Tibial artery (tissue), 4 donors: ENCODE results near the gene PSD4.

Experiments used
- DNase-seq, 2 donors: peaks; one replicate each; pipeline ENCODE4 v3.0.0-alpha.2; 2019
- H3K27ac ChIP-seq, 2 donors: fragments of 200-600 bp; sonication (generic) in 1 of 2; 1 replicate in 1 of 2; 2 replicates in 1 of 2; pipeline ENCODE4 v1.5.1; 2018 to 2019; ENCODE audit warnings: mild to moderate bottlenecking in 1 of 2
- H3K27me3 ChIP-seq, 2 donors: fragments of 200-600 bp; sonication (generic) in 1 of 2; one replicate each; pipeline versions ENCODE4 v1.5.1 to v1.6.0; 2016 to 2019
- H3K36me3 ChIP-seq, 3 donors: fragments of 200-600 bp; sonication (generic) in 2 of 3; one replicate each; pipeline ENCODE4 v1.5.1; 2016 to 2019; ENCODE audit warnings: mild to moderate bottlenecking in 2 of 3
- H3K4me1 ChIP-seq, 4 donors: fragments of 200-600 bp; sonication (generic) in 2 of 4; 1 replicate in 3 of 4; 2 replicates in 1 of 4; pipeline ENCODE4 v1.5.1; 2016 to 2019
- H3K4me3 ChIP-seq, 2 donors: fragments of 200-600 bp; sonication (generic) in 1 of 2; 1 replicate in 1 of 2; 2 replicates in 1 of 2; pipeline ENCODE4 v1.5.1; 2018 to 2019; ENCODE audit warnings: mild to moderate bottlenecking in 2 of 2
- H3K9me3 ChIP-seq, 3 donors: fragments of 200-600 bp; sonication (generic) in 1 of 3; one replicate each; pipeline ENCODE4 v1.5.1; 2016 to 2019
- CTCF ChIP-seq, 2 experiments: fragments of 200-600 bp in 1 of 2; fragments of 450-650 bp in 1 of 2; IDR thresholded peaks; one replicate each; pipeline ENCODE4 v1.5.1; 2017 to 2019; ENCODE audit warnings: antibody characterized with exemption in 2 of 2, mild to moderate bottlenecking in 1 of 2, moderate library complexity in 1 of 2
- intact Hi-C: fragments of 100-400 bp; cut with DNase I; formaldehyde crosslinking; loops from one replicate; pipeline ENCODE4 v1.15.0; 2023; ENCODE audit warnings: low total_unique reads

The PSD4 gene

GRCh38 chr2:113236367-113237159 lies 62.8 kb downstream of the PSD4 start:
- no peaks in the 10 kb centered on the region for H3K9me3 ChIP-seq
- peak overlapping the region; percentile 62 to 72 for H3K27ac ChIP-seq
- no peak for DNase-seq
- intact Hi-C loops, result no loop called here
- H3K4me3 ChIP-seq, result peak overlapping the region; percentile 53 to 61
- H3K27me3 ChIP-seq, result no peaks in the 10 kb centered on the region
- peaks cover 0 to 42% (median 22%) of the 10 kb centered on the region in 4 donors for H3K4me1 ChIP-seq
- TF ChIP-seq CTCF (IDR thresholded peaks at IDR 0.05), result no peak
- no peaks in the 10 kb centered on the region for H3K36me3 ChIP-seq

- peak overlapping the region in 1 of 2 donors; percentile 1 for H3K27ac ChIP-seq
- peaks cover 0 to 48% (median 24%) of the 10 kb centered on the region in 4 donors for H3K4me1 ChIP-seq
- H3K4me3 ChIP-seq, result no peak overlapping the region
- no peak for DNase-seq
- no peaks in the 10 kb centered on the region for H3K9me3 ChIP-seq
- no peaks in the 10 kb centered on the region for H3K36me3 ChIP-seq
- no peaks in the 10 kb centered on the region for H3K27me3 ChIP-seq
- intact Hi-C loops, result no loop called here
- no peak for TF ChIP-seq CTCF (IDR thresholded peaks at IDR 0.05)
Measured at GRCh38 chr2:113237604-113238160, 63.9 kb downstream of the PSD4 start.

GRCh38 chr2:113238871-113239839 lies 65.4 kb downstream of the PSD4 start:
- Histone ChIP-seq H3K27me3 (no peaks in the 10 kb centered on the region), H3K4me3 (no peak overlapping the region), H3K36me3 (no peaks in the 10 kb centered on the region), H3K4me1 (peaks cover 0 to 48% (median 24%) of the 10 kb centered on the region in 4 donors), H3K27ac (peak overlapping the region; percentile 30 to 57), H3K9me3 (no peaks in the 10 kb centered on the region)
- no peak for TF ChIP-seq CTCF (IDR thresholded peaks at IDR 0.05)
- DNase-seq, result no peak
- intact Hi-C loops, result no loop called here

GRCh38 chr2:113240150-113240914 lies 66.6 kb downstream of the PSD4 start:
- H3K27me3 ChIP-seq, result no peaks in the 10 kb centered on the region
- no peak for TF ChIP-seq CTCF (IDR thresholded peaks at IDR 0.05)
- H3K27ac ChIP-seq, result peak overlapping the region; percentile 57 to 67
- H3K4me3 ChIP-seq, result no peak overlapping the region
- H3K36me3 ChIP-seq, result no peaks in the 10 kb centered on the region
- peak; percentile 89 to 93 for DNase-seq
- peaks cover 0 to 45% (median 24%) of the 10 kb centered on the region in 4 donors for H3K4me1 ChIP-seq
- intact Hi-C loops, result no loop called here
- no peaks in the 10 kb centered on the region for H3K9me3 ChIP-seq
